ENCODE measurements around the gene NFATC3. TPM values are rescaled to one million over a fixed set of nuclear protein-coding genes. Genes with fewer than 3 reads are reported as not detected.
A peak's percentile ranks its signal among the peaks of the same experiment; 100 is the strongest.

The NFATC3 gene
- total RNA-seq, 1 experiment from 2014 or later: 12.1 TPM

DNA sequence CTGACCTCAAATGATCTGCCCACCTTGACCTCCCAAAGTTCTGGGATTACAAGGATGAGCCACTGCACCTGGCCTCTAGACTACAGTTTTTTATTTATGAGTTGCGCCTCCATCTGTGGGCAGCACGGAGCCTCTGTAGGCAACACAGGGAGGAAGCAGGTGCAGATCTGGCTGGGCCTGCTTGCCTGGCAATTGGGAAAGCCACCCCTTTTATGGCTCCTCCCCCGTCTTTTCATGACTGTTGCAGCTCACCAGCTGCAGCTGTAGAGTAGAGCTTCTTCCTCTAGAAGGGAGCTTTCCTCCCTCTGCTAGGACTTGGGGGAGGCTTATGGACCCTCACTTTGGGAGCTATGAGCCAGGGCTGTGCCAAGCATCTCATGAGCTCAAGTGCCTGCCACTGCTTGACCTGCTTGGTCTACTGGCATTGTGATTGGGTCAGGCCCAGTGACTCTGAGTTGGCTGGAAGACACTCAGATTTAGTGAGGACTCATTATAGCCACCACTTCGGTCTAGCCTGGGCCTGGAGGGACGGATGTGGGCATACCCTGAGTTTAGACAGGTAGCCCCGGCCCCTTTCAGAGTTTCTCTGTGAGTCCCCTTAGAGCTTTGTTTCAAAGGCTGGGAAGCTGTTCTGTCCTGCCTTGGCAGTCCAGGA is 172.2 kb downstream of the NFATC3 start:
- DNase-seq (peak; percentile 22), ATAC-seq (peak; percentile 4)
- Histone ChIP-seq H3K9me2 (replicated peaks; ENCODE audit: low read length) (no peaks in the 10 kb centered on the region), H3K4me1 (ENCODE audit: insufficient read depth, low read length) (peaks cover 18% of the 10 kb centered on the region), H3K9ac (ENCODE audit: low read length) (peak overlapping the region; percentile 40), H3K79me2 (ENCODE audit: low read length) (no peaks in the 10 kb centered on the region), H3K36me3 (ENCODE audit: low read depth, low read length) (no peaks in the 10 kb centered on the region; the same call in none of the 2 replicates), H3K27me3 (ENCODE audit: low read length) (no peaks in the 10 kb centered on the region), H3K27ac (ENCODE audit: low read length) (peak overlapping the region; percentile 83), H3K4me3 (ENCODE audit: low read length) (no peak overlapping the region), H3F3A (ENCODE audit: low read length, unreplicated experiment) (peaks cover 4% of the 10 kb centered on the region), H2AFZ (ENCODE audit: low read length) (no peak overlapping the region), H3K9me3 (ENCODE audit: low read length) (no peaks in the 10 kb centered on the region), H3K4me2 (ENCODE audit: low read length) (peak overlapping the region; percentile 44), H4K20me1 (ENCODE audit: low read length) (no peaks in the 10 kb centered on the region)
- intact Hi-C loops (cut with micrococcal nuclease): no loop called here
- ChIA-PET CTCF (interaction anchor here (0.5 to 0.9 kb wide), 2 partner anchors 62 to 130 kb away, joined by 3 to 4 read pairs; no protein-coding TSS in a partner anchor), POLR2A (ENCODE audit: unreplicated experiment) (interaction anchor here (0.6 kb wide), 1 partner anchor 186 kb away, joined by 5 read pairs; no protein-coding TSS in a partner anchor)
- TF ChIP-seq, protein P1, sequence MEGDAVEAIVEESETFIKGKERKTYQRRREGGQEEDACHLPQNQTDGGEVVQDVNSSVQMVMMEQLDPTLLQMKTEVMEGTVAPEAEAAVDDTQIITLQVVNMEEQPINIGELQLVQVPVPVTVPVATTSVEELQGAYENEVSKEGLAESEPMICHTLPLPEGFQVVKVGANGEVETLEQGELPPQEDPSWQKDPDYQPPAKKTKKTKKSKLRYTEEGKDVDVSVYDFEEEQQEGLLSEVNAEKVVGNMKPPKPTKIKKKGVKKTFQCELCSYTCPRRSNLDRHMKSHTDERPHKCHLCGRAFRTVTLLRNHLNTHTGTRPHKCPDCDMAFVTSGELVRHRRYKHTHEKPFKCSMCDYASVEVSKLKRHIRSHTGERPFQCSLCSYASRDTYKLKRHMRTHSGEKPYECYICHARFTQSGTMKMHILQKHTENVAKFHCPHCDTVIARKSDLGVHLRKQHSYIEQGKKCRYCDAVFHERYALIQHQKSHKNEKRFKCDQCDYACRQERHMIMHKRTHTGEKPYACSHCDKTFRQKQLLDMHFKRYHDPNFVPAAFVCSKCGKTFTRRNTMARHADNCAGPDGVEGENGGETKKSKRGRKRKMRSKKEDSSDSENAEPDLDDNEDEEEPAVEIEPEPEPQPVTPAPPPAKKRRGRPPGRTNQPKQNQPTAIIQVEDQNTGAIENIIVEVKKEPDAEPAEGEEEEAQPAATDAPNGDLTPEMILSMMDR (conservative IDR thresholded peaks at IDR 0.05; ENCODE audit: low read depth, low read length): no peak
- TF ChIP-seq EZH2 (IDR thresholded peaks at IDR 0.05; ENCODE audit: low read length, unreplicated experiment) (no peak), EZH2phosphoT487 (IDR thresholded peaks at IDR 0.05; ENCODE audit: borderline replicate concordance, low read length) (no peak)
- no TSS peak for BruUV-seq (replicated peaks)

DNA sequence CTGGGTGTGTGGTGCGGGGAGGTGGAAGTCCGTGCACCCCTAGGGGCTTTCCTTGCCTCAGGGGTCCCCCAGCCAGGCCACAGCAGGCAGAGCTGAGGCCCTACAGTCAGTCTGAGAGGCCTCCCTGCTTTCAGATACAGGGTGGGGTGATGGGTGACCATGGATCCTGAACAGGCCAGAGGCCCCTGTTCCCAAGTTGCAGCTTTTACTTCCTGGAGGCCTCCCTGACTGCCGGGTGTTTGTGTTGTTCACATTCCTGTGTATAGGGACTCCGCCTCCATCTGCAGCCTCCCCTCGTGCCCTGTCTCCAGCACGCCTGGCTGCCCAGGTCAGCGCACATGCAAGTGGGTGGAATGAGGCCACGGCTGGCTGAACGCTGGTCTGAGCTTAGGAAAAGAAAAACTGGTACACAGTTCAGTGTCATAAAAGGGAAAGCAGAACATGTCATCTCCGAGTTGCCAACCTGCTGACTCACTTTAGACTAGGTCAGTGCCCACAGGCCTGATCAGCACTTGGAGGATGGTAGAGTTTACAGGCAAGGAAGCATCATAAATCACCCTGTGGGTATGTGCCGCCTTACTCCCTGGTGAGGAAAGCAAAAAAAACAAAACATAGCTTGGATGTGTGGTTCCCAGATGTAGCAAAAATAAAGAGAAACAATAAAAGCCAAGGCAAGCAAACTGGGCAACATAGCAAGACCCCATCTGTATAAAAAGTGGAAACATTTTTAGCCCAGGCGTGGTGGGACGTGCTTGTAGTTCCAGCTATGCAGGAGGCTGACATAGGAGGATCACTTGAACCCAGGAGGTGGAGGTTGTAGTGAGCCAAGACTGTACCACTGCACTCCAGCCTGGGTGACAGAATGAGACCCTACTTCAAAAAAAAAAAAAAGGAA is 173.0 kb downstream of the NFATC3 start:
- Histone ChIP-seq H3K9ac (ENCODE audit: low read length) (peak overlapping the region; percentile 40), H3K79me2 (ENCODE audit: low read length) (no peaks in the 10 kb centered on the region), H3K4me3 (ENCODE audit: low read length) (no peak overlapping the region), H3K4me2 (ENCODE audit: low read length) (peak overlapping the region; percentile 44), H4K20me1 (ENCODE audit: low read length) (no peaks in the 10 kb centered on the region), H2AFZ (ENCODE audit: low read length) (no peak overlapping the region), H3F3A (ENCODE audit: low read length, unreplicated experiment) (peaks cover 4% of the 10 kb centered on the region), H3K36me3 (ENCODE audit: low read depth, low read length) (no peaks in the 10 kb centered on the region; the same call in none of the 2 replicates), H3K9me3 (ENCODE audit: low read length) (no peaks in the 10 kb centered on the region), H3K4me1 (ENCODE audit: insufficient read depth, low read length) (peaks cover 18% of the 10 kb centered on the region), H3K9me2 (replicated peaks; ENCODE audit: low read length) (no peaks in the 10 kb centered on the region), H3K27ac (ENCODE audit: low read length) (peak overlapping the region; percentile 83), H3K27me3 (ENCODE audit: low read length) (no peaks in the 10 kb centered on the region)
- no peak for TF ChIP-seq EZH2phosphoT487 (IDR thresholded peaks at IDR 0.05; ENCODE audit: borderline replicate concordance, low read length)
- ChIA-PET POLR2A (ENCODE audit: unreplicated experiment) (no interaction called here), CTCF (interaction anchor here (0.5 to 0.9 kb wide), 2 partner anchors 61 to 131 kb away, joined by 3 to 4 read pairs; no protein-coding TSS in a partner anchor)
- ATAC-seq: peak; percentile 93
- peak; percentile 80 for DNase-seq
- intact Hi-C loops (cut with micrococcal nuclease): no loop called here
- no TSS peak for BruUV-seq (replicated peaks)

- no peaks in the 10 kb centered on the region for H3K9me3 ChIP-seq (ENCODE audit: low read length)
- H3K4me1 ChIP-seq (ENCODE audit: insufficient read depth, low read length): peaks cover 25% of the 10 kb centered on the region
- TF ChIP-seq EZH2phosphoT487 (IDR thresholded peaks at IDR 0.05; ENCODE audit: borderline replicate concordance, low read length) (no peak), EZH2 (IDR thresholded peaks at IDR 0.05; ENCODE audit: low read length, unreplicated experiment) (no peak)
- TF ChIP-seq, protein P1 (conservative IDR thresholded peaks at IDR 0.05; ENCODE audit: low read depth, low read length): no peak
- DNase-seq (no peak), ATAC-seq (no peak)
- H3K4me3 ChIP-seq (ENCODE audit: low read length): no peak overlapping the region
- no peak overlapping the region for H2AFZ ChIP-seq (ENCODE audit: low read length)
- intact Hi-C loops (cut with micrococcal nuclease): no loop called here
- POLR2A ChIA-PET (ENCODE audit: unreplicated experiment): no interaction called here
- H3K36me3 ChIP-seq (ENCODE audit: low read depth, low read length): no peaks in the 10 kb centered on the region; the same call in 1 of the 2 replicates
- no peaks in the 10 kb centered on the region for H3K79me2 ChIP-seq (ENCODE audit: low read length)
- H3K4me2 ChIP-seq (ENCODE audit: low read length): no peak overlapping the region
- BruUV-seq (replicated peaks): no TSS peak
- H4K20me1 ChIP-seq (ENCODE audit: low read length): no peaks in the 10 kb centered on the region
- no peak overlapping the region for H3K27ac ChIP-seq (ENCODE audit: low read length)
- no peaks in the 10 kb centered on the region for H3K9me2 ChIP-seq (replicated peaks; ENCODE audit: low read length)
- H3F3A ChIP-seq (ENCODE audit: low read length, unreplicated experiment): peaks cover 4% of the 10 kb centered on the region
- CTCF ChIA-PET: no interaction called here
- H3K27me3 ChIP-seq (ENCODE audit: low read length): no peaks in the 10 kb centered on the region
- H3K9ac ChIP-seq (ENCODE audit: low read length): no peak overlapping the region
Observed at GRCh38 chr16:68259007-68259825, 174.0 kb downstream of the NFATC3 start.

Data from PC-3 (cell line).